HG03139 (cell line): ENCODE data around the gene NATD1.
"Not testable (repeated sequence)": the region's sequence is repeated elsewhere in the genome, so short reads cannot be mapped to it uniquely, and the experiment has no call there.

Experiments used
- ATAC-seq: cut with Tn5 transposase; IDR thresholded peaks from one replicate; pipeline ENCODE4 v1.9.1; 2021; ENCODE audit not compliant: unreplicated experiment

NATD1 gene

DNA sequence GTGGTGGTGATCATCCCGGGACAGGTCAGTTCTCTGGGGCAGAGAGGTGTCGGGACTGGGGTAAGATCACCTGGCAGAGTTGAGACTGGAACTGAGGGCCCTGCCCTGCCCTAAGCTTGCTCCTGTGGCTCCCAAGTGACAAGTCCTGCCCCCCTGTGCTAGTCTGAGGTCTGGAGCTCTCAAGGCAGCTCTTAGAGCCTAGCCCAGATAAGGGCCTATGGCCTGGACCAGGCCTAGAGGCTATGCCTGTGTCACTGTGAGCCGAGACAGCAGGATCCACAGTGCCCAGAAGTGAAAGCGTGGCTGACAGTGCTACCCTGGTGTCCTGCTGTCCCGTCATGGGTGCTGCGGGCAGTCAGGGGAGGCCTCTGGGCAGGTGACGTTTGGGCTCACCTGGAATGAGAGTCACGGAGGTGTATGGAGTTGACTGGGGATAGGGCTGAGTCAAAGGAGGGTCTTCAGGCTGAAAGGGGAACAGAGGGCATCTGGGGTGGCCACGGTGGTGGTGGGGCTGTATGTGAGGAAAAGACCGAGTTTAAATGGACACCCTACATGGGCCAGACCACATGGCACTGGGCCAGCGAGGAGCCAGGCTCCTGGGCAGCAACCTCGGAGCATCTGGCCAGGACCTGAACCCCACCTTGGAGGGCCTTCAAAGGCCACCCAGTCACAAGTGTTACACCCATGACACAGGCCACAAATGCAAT is 5.5 kb downstream of the NATD1 start:
- no peak for ATAC-seq

DNA sequence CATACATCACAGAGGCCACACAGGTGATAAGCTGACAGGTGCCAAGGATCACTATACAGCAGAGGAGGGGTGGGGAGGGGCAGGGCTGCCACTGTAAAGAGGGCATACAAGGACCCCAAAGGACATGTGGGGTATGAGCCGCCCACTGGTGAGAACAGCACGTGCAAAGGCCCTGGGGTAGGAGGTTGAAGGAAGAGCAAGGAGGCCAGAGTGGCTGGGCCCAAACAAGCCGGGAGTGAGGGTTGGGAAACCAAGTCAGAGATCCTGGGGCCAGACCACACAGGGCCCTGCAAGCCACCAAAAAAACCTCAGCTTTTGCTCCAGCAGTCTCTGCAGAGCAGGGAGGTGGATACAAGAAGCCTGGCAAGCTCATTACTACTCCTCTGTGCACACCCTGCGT is 6.5 kb downstream of the NATD1 start:
- ATAC-seq = no peak

GRCh38 chr17:21245639-21246084 is 7.5 kb downstream of the NATD1 start:
- ATAC-seq = no peak

GRCh38 chr17:21243516-21244303 is 9.5 kb downstream of the NATD1 start:
- ATAC-seq = no peak

GRCh38 chr17:21242780-21243515 is 10.3 kb downstream of the NATD1 start:
- ATAC-seq = no peak

- no peak for ATAC-seq
Measured at GRCh38 chr17:21242026-21242697, 11.0 kb downstream of the NATD1 start.

DNA sequence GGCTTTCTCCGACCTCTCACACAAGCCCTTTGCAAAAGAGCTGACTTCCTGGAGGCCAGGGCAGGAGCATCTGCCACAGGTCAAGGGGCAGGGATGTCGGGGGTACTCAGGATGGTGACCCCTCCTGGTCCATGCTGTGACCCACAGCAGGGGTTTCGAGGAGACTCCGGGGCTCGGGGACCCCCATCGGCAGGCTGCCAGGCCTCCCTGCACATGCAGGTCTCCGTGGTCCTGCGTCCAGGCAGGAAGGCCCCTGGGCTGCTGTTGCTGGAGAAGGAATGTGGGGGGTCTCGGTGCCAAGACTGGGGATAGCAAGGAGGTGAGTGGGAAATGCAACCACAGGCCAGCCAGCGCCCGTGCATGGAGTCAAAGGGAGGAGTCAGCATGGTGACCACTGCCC is 11.6 kb downstream of the NATD1 start:
- no peak for ATAC-seq

GRCh38 chr17:21240369-21241055 is 12.7 kb downstream of the NATD1 start:
- no peak for ATAC-seq

DNA sequence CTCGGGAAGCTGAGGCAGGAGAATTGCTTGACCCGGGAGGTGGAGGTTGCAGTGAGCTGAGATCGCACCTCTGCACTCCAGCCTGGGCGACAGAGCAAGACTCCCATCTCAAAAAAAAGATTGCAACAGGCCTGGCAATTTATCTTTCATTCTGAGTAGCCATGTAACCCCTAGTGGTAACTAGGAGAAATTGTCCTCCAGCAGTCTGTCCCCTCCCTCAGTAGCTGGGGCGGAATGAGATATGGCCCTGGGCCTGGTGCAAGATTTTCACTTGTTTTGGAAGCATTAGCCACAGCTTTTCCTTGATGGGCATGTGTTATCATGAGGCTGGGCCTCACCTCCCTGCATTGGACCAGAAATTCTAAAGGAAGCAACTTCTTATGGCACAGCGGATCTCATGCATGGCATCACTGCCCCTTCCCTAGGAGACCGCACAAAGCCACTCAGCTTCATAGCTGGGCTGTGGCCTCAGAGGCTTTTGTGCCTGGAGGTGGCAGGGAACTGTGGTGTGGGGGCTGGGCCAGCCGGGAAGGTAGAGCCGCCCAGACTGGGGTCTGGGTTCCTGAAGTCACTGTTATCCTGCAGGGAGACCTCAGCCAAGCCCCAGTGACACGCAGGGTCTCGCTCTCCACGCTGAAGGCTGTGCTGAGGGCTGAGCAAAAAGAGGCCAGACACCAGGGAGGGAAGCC is 13.4 kb downstream of the NATD1 start:
- no peak for ATAC-seq

DNA sequence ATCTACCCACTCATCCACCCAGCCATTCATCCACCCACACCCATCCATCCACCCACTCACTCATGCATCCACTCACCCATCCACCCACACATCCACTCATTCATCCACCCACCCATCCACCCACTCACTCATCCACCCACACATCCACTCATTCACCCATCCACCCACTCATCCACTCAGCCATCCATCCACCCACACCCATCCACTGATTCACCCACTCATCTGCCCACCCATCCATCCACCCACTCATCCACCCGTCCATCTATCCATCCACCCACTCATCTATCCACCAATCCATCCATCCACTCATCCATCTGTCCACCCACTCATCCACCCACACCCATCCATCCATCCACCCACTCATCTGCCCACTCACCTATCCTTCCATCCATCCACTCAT is 17.3 kb downstream of the NATD1 start:
- no peak for ATAC-seq

GRCh38 chr17:21233581-21234347 is 19.4 kb downstream of the NATD1 start:
- ATAC-seq = no peak

- ATAC-seq = no peak
Measured at GRCh38 chr17:21232033-21232749, 21.0 kb downstream of the NATD1 start.

GRCh38 chr17:21231533-21231932 is 21.7 kb downstream of the NATD1 start:
- no peak for ATAC-seq

GRCh38 chr17:21228845-21229244 is 24.4 kb downstream of the NATD1 start:
- ATAC-seq = no peak

GRCh38 chr17:21228111-21228510 is 25.1 kb downstream of the NATD1 start:
- ATAC-seq = no peak

DNA sequence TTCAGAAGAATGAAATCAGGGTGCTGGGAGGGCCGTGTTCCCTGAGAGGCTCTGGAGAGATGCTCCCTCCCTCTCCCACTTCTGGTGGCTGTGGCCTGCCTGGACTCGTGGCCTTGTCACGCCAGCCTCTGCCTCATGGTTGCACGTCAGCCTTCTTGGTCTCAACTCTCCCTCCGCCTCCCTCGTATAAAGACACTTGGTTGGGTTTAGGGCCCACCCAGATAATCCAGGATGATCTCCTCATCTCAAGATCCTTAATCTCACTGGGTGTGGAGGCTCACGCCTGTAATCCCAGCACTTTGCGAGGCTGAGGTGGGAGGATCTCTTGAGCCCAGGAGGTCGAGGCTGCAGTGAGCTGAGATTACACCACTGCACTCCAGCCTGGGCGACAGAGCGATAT is 25.9 kb downstream of the NATD1 start:
- ATAC-seq = not testable (repeated sequence)

DNA sequence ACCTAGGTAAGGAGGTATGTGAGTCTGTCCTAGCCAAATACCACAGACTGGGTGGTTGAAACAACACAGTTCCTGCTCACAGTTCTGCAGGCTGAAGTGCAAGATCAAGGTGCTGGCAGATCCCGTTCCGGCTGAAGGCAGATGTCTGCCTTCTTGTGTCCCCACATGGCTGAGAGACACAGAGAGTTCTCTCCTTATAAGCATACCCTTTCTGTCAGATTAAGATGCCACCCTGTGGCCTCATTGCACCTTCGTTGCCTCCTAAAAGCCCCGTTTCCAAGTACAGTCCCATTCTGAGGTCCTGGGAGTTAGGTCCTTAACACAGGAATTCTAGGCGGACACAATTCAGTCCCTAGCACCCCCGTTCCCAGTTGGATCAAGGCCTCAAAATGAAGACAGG is 30.1 kb downstream of the NATD1 start:
- no peak for ATAC-seq

DNA sequence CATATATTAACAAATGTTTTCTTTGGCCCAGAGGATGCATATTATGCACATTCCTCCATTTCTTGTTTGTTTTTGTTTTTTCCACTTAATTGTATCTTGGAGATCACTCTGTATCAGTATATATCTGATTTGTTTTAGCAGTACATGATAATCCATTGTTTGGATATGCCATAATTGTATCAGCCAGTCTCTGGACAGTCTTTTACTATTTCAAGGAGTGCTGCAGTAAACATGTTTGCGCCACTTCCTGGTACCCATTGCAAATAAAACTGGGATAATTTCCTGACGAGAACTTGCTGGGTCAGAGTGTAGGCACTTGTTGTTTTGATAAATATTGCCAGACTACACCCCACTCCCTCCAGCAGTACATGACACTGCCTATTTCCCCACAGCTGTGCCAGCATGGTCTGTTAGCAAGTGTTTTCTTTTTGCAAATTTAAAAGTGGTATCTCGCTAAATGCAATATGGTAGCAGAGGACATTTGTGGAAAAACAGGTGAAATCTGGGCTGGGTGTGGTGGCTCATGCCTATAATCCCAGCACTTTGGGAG is 34.3 kb downstream of the NATD1 start:
- no peak for ATAC-seq
